GM23248 (cell line): Measurements from ENCODE around the gene STX18. TPM values are rescaled to one million over a fixed set of nuclear protein-coding genes. Genes with fewer than 3 reads are reported as not detected.

Source experiments
- DNase-seq: peaks from one replicate; pipeline ENCODE4 v3.0.0-alpha.2; 2015
- H2AFZ ChIP-seq: fragments of 200-600 bp; sonication (generic); 2 replicates; pipeline ENCODE4 v1.6.1; 2016; ENCODE audit warnings: antibody characterized with exemption
- H3F3A ChIP-seq: fragments of 200-600 bp; sonication (generic); 2 replicates; pipeline ENCODE4 v1.6.1; 2016; ENCODE audit warnings: mild to moderate bottlenecking, antibody characterized with exemption, mixed run types; ENCODE audit not compliant: insufficient read depth
- H3K27ac ChIP-seq: fragments of 200-600 bp; sonication (generic); 2 replicates; pipeline ENCODE4 v1.5.1; 2016; ENCODE audit warnings: mild to moderate bottlenecking
- H3K27me3 ChIP-seq: fragments of 200-600 bp; sonication (generic); replicated peaks from 2 replicates; pipeline ENCODE4 v1.6.1; 2016; ENCODE audit warnings: mild to moderate bottlenecking; ENCODE audit not compliant: insufficient read depth
- H3K36me3 ChIP-seq: fragments of 200-600 bp; sonication (generic); 2 replicates; pipeline ENCODE4 v1.6.1; 2016; ENCODE audit warnings: low read depth, mild to moderate bottlenecking
- H3K4me1 ChIP-seq: fragments of 200-600 bp; sonication (generic); 2 replicates; pipeline ENCODE4 v1.6.1; 2016; ENCODE audit warnings: mild to moderate bottlenecking; ENCODE audit not compliant: insufficient read depth
- H3K4me2 ChIP-seq: fragments of 200-600 bp; sonication (generic); one replicate; pipeline ENCODE4 v1.6.1; 2016; ENCODE audit warnings: mild to moderate bottlenecking; ENCODE audit not compliant: unreplicated experiment
- H3K4me3 ChIP-seq: fragments of 200-600 bp; sonication (generic); 2 replicates; pipeline ENCODE4 v1.5.1; 2016; ENCODE audit warnings: mild to moderate bottlenecking
- H3K79me2 ChIP-seq: fragments of 200-600 bp; sonication (generic); 2 replicates; pipeline ENCODE4 v1.6.1; 2016; ENCODE audit warnings: mild to moderate bottlenecking; ENCODE audit not compliant: insufficient read depth
- H3K9ac ChIP-seq: fragments of 200-600 bp; sonication (generic); 2 replicates; pipeline ENCODE4 v1.6.1; 2016; ENCODE audit warnings: mild to moderate bottlenecking
- H3K9me2 ChIP-seq: fragments of 200-600 bp; sonication (generic); 2 replicates; pipeline ENCODE4 v1.6.1; 2016; ENCODE audit warnings: mixed run types, mild to moderate bottlenecking, moderate library complexity; ENCODE audit not compliant: insufficient read depth
- H3K9me3 ChIP-seq: fragments of 200-600 bp; sonication (generic); one replicate; pipeline ENCODE4 v1.6.1; 2017; ENCODE audit warnings: low read depth
- H4K20me1 ChIP-seq: fragments of 200-600 bp; sonication (generic); 2 replicates; pipeline ENCODE4 v1.6.0; 2016; ENCODE audit not compliant: insufficient read depth
- EZH2 ChIP-seq: fragments of 200-600 bp; sonication (generic); IDR thresholded peaks from 2 replicates; pipeline ENCODE4 v1.6.1; 2018; ENCODE audit warnings: antibody characterized with exemption, mild to moderate bottlenecking; ENCODE audit not compliant: insufficient read depth, poor library complexity, severe bottlenecking
- EZH2phosphoT487 ChIP-seq: fragments of 200-600 bp; sonication (generic); IDR thresholded peaks from 2 replicates; pipeline ENCODE4 v1.6.1; 2018; ENCODE audit warnings: antibody characterized with exemption, moderate library complexity, mild to moderate bottlenecking, low read depth; ENCODE audit not compliant: insufficient read depth
- WGBS, 2 experiments: methylation state at CpG; one replicate each; pipeline ENCODE4 v1.1.6; 2015 to 2017; ENCODE audit warnings: low lambda C conversion rate in 2 of 2, low coverage in 1 of 2; ENCODE audit errors: missing lambda C conversion rate in 2 of 2; 5-methylcytosine and 5-hydroxymethylcytosine counted together
- in situ Hi-C: fragments of 300-500 bp; cut with MboI; formaldehyde crosslinking; loops from 2 replicates; pipeline ENCODE4 v1.15.0; 2020
- polyA plus RNA-seq: library from polyadenylated mRNA; unstranded; fragments of >200 nt; fragmentation: Nextera tagmentation; extraction: Ambion mirVana; gene quantifications from 2 replicates; pipeline ENCODE4 v1.2.1, GENCODE V29; 2016
- total RNA-seq: library from RNA; depleted of rRNA; stranded (reverse); fragments of >200 nt; shearing (Covaris generic); gene quantifications from 2 replicates; pipeline ENCODE4 v1.2.3, GENCODE V29; 2014

STX18 gene
- total and polyA plus RNA-seq, 2 experiments from 2014 or later: 39.2 to 42.6 TPM

DNA sequence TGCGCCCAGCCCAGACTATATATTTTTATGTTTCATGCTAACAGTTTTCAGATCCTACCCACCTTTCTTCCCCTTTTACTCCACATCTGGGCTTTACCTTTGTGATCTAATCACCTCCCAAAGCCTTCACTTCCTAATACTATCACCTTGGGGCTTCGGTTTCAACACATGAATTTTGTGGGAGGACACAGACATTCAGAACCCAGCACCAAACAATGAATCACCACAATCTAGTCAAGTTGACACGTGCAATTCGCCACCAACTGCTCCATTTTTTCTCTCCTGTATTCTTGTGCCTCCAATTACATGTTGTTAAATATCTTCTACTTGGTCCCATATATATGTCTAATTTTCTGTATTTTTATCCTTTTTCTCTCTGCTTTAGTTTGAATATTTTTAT is 41.8 kb upstream of the STX18 start:
- no peak overlapping the region for H3K9ac ChIP-seq
- H3K4me2 ChIP-seq: no peak overlapping the region
- H2AFZ ChIP-seq: no peak overlapping the region
- H3K27ac ChIP-seq: no peak overlapping the region
- TF ChIP-seq EZH2phosphoT487: no peak
- no peak for TF ChIP-seq EZH2
- H4K20me1 ChIP-seq: no peaks in the 10 kb centered on the region
- no peak for DNase-seq
- H3K36me3 ChIP-seq: no peaks in the 10 kb centered on the region
- WGBS, 2 experiments: 97 to 99% methylated on average over 4 of the region's 4 CpGs
- H3K79me2 ChIP-seq: no peaks in the 10 kb centered on the region
- in situ Hi-C loops: no loop called here
- no peaks in the 10 kb centered on the region for H3K9me3 ChIP-seq
- no peak overlapping the region for H3K4me3 ChIP-seq
- no peaks in the 10 kb centered on the region for H3K27me3 ChIP-seq
- no peaks in the 10 kb centered on the region for H3K9me2 ChIP-seq
- H3F3A ChIP-seq: peaks cover 37% of the 10 kb centered on the region
- H3K4me1 ChIP-seq: peaks cover 27% of the 10 kb centered on the region

DNA sequence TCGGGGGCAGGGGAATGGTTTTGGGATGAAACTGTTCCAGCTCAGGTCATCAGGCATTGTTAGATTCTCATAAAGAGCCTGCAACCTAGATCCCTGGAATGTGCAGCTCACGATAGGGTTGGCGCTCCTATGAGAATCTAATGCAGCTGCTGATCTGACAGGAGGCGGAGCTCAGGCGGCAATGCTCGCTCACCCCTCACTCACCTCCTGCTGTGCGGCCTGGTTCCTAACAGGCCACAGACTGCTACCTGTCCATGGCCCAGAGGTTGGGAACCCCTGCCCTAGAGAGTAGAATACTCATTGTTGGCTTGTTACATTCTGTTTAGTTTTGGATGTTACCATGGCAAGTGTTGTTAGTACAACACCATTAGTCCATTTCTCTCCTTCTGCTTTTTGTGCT is 40.8 kb upstream of the STX18 start:
- TF ChIP-seq EZH2phosphoT487 (no peak), EZH2 (no peak)
- H4K20me1 ChIP-seq: no peaks in the 10 kb centered on the region
- no peaks in the 10 kb centered on the region for H3K79me2 ChIP-seq
- no peak overlapping the region for H3K4me2 ChIP-seq
- no peaks in the 10 kb centered on the region for H3K27me3 ChIP-seq
- no peak overlapping the region for H3K4me3 ChIP-seq
- WGBS, 2 experiments: 96 to 99% methylated on average over 7 of the region's 7 CpGs
- no peaks in the 10 kb centered on the region for H3K36me3 ChIP-seq
- H3F3A ChIP-seq: peaks cover 38% of the 10 kb centered on the region
- no peaks in the 10 kb centered on the region for H3K9me3 ChIP-seq
- no peaks in the 10 kb centered on the region for H3K9me2 ChIP-seq
- in situ Hi-C loops: no loop called here
- H3K4me1 ChIP-seq: peaks cover 27% of the 10 kb centered on the region
- no peak overlapping the region for H3K27ac ChIP-seq
- no peak overlapping the region for H3K9ac ChIP-seq
- no peak overlapping the region for H2AFZ ChIP-seq
- DNase-seq: no peak

DNA sequence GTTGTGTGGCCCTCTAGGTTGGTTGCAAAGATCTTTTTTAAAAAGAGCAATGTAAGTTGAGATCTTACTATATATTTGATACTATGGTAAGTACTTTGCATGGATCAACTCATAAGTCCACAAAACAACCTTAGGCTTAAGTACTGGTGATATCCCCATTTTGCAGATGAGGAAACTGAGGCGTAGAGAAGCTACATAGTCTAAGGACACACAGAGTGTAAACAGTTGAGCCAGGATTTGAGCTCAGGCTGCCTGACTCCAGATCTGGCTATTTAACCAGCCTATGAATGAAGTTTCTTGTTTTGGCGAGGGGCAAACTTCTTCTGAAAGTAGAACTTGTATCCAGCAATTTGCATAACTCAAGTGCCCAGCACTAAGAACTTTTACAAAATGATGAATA is 38.6 kb upstream of the STX18 start:
- DNase-seq: no peak
- H3K27me3 ChIP-seq: no peaks in the 10 kb centered on the region
- H4K20me1 ChIP-seq: no peaks in the 10 kb centered on the region
- no peaks in the 10 kb centered on the region for H3K9me3 ChIP-seq
- H3K4me3 ChIP-seq: no peak overlapping the region
- no peak overlapping the region for H2AFZ ChIP-seq
- H3K9me2 ChIP-seq: no peaks in the 10 kb centered on the region
- peaks cover 16% of the 10 kb centered on the region for H3K4me1 ChIP-seq
- TF ChIP-seq EZH2 (no peak), EZH2phosphoT487 (no peak)
- H3K4me2 ChIP-seq: no peak overlapping the region
- peaks cover 20% of the 10 kb centered on the region for H3F3A ChIP-seq
- H3K9ac ChIP-seq: no peak overlapping the region
- no peak overlapping the region for H3K27ac ChIP-seq
- WGBS, 2 experiments: 93 to 96% methylated on average over 2 of the region's 2 CpGs
- in situ Hi-C loops: no loop called here
- H3K36me3 ChIP-seq: no peaks in the 10 kb centered on the region
- H3K79me2 ChIP-seq: no peaks in the 10 kb centered on the region

DNA sequence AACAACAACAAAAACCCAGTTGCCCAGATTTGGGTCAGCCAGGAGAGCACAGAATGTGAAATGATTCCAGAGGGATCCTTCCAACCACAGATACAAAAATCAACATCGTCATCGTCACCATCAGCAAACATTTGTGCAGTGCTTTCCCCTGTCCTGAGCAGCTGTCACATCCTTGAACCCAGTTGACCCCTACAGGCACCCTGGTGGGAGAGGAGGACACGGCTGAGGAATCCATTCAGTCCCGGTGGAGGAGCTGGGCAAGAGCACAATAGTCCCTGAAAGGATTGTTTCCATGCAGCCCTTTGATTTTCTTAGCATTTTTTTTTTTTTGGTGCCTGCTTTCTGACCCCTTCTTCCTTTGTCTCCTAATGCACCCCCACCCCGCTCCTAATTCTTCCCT is 37.1 kb upstream of the STX18 start:
- Histone ChIP-seq H3K36me3 (no peaks in the 10 kb centered on the region), H3K79me2 (no peaks in the 10 kb centered on the region), H3K4me2 (no peak overlapping the region), H3K4me1 (peaks cover 9% of the 10 kb centered on the region), H3K9me2 (no peaks in the 10 kb centered on the region), H3K27me3 (no peaks in the 10 kb centered on the region), H3K27ac (no peak overlapping the region), H3K4me3 (no peak overlapping the region), H3F3A (peaks cover 10% of the 10 kb centered on the region), H3K9ac (no peak overlapping the region), H4K20me1 (no peaks in the 10 kb centered on the region), H3K9me3 (no peaks in the 10 kb centered on the region), H2AFZ (no peak overlapping the region)
- 71 to 77% methylated on average over 4 to 5 of the region's 5 CpGs for WGBS, 2 experiments
- in situ Hi-C loops: no loop called here
- no peak for TF ChIP-seq EZH2phosphoT487
- TF ChIP-seq EZH2: no peak
- DNase-seq: no peak

DNA sequence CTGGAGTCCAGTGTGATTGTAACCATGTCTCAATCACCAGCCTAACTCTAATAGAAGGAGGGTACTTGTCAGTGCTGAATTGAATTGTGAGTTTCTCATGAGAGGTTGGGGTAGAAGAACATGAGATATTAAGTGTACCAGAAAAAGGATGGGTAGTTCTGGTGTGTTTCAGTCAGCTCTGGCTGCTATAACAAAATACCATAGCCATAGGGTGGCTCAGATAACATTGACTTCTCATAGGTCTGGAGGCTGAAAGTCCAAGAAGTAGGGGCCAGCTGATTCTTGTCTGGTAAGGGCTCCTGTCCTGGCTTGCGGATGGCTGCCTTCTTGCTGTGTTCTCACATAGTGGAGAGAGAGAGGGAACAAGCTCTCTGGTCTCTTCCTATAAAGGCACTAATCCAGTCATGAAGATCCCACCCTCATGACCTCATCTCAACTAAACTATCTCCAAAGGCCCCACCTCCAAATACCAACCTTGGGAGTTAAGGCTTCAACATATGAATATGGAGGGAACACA is 35.6 kb upstream of the STX18 start:
- H4K20me1 ChIP-seq: no peaks in the 10 kb centered on the region
- no peak overlapping the region for H3K27ac ChIP-seq
- H3K36me3 ChIP-seq: no peaks in the 10 kb centered on the region
- TF ChIP-seq EZH2phosphoT487 (no peak), EZH2 (no peak)
- H3K4me3 ChIP-seq: no peak overlapping the region
- H3K27me3 ChIP-seq: no peaks in the 10 kb centered on the region
- no peak overlapping the region for H3K4me2 ChIP-seq
- H2AFZ ChIP-seq: no peak overlapping the region
- H3K4me1 ChIP-seq: peaks cover 8% of the 10 kb centered on the region
- DNase-seq: no peak
- WGBS, 2 experiments: 92 to 100% methylated on average over 1 of the region's 1 CpG
- H3K9ac ChIP-seq: no peak overlapping the region
- in situ Hi-C loops: no loop called here
- H3K9me2 ChIP-seq: no peaks in the 10 kb centered on the region
- H3K79me2 ChIP-seq: no peaks in the 10 kb centered on the region
- no peaks in the 10 kb centered on the region for H3K9me3 ChIP-seq
- H3F3A ChIP-seq: peaks cover 11% of the 10 kb centered on the region
